GM06990 (cell line): Measurements from ENCODE around the gene LAIR2.

Source experiments
- DNase-seq: peaks from one replicate; pipeline ENCODE4 v3.0.0-alpha.2; 2011; ENCODE audit not compliant: insufficient read length; ENCODE audit errors: extremely low read depth
- H3K27me3 ChIP-seq: replicated peaks from 2 replicates; pipeline ENCODE4 v1.6.0; 2011; ENCODE audit warnings: low read length; ENCODE audit not compliant: control insufficient read depth, insufficient read depth
- H3K36me3 ChIP-seq: 2 replicates; pipeline ENCODE4 v1.5.1; 2011; ENCODE audit warnings: low read length; ENCODE audit not compliant: control insufficient read depth, insufficient read depth
- H3K4me3 ChIP-seq: replicated peaks from 2 replicates; pipeline ENCODE4 v1.5.1; 2011; ENCODE audit warnings: low read depth, mild to moderate bottlenecking, control low read depth, low read length
- TF ChIP-seq, protein P1 (sequence below): IDR thresholded peaks from 2 replicates; pipeline ENCODE4 v1.5.1; 2011; ENCODE audit warnings: low read length, control low read depth, mild to moderate bottlenecking, inconsistent platforms; ENCODE audit not compliant: insufficient read depth, poor library complexity, severe bottlenecking

Gene LAIR2

DNA sequence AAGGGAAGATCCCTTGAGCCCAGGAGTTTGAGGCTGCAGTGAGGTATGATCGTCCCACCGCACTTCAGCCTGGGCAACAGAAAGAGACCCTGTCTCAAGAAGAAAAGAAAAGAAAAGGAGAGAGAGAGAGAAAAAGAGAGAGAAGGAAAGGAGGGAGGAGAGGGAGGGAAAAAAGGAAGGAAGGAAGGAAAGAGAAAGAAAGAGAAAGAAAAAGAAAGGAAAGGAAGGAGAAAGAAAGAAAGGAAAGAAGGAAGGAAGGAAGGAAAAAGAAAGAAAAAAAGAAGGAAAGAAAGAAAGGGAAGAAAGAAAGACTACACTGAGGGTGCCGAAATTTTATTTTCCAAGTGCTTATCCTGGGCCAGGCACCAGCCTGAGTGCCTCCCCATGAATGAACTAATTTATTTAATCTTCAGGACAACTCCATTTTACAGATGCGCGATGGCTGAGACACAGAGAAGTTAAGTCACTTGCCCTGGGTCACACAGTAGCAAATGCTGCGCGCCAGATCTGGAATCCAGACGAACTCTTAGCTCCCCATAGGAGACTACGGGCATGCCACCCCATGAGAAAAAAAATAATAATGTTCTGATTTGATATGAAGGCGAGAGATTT lies 32.2 kb upstream of the LAIR2 start:
- Histone ChIP-seq H3K36me3 (no peaks in the 10 kb centered on the region), H3K4me3 (no peak overlapping the region), H3K27me3 (peaks cover 5% of the 10 kb centered on the region)
- TF ChIP-seq, protein P1, sequence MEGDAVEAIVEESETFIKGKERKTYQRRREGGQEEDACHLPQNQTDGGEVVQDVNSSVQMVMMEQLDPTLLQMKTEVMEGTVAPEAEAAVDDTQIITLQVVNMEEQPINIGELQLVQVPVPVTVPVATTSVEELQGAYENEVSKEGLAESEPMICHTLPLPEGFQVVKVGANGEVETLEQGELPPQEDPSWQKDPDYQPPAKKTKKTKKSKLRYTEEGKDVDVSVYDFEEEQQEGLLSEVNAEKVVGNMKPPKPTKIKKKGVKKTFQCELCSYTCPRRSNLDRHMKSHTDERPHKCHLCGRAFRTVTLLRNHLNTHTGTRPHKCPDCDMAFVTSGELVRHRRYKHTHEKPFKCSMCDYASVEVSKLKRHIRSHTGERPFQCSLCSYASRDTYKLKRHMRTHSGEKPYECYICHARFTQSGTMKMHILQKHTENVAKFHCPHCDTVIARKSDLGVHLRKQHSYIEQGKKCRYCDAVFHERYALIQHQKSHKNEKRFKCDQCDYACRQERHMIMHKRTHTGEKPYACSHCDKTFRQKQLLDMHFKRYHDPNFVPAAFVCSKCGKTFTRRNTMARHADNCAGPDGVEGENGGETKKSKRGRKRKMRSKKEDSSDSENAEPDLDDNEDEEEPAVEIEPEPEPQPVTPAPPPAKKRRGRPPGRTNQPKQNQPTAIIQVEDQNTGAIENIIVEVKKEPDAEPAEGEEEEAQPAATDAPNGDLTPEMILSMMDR: no peak
- DNase-seq: no peak

DNA sequence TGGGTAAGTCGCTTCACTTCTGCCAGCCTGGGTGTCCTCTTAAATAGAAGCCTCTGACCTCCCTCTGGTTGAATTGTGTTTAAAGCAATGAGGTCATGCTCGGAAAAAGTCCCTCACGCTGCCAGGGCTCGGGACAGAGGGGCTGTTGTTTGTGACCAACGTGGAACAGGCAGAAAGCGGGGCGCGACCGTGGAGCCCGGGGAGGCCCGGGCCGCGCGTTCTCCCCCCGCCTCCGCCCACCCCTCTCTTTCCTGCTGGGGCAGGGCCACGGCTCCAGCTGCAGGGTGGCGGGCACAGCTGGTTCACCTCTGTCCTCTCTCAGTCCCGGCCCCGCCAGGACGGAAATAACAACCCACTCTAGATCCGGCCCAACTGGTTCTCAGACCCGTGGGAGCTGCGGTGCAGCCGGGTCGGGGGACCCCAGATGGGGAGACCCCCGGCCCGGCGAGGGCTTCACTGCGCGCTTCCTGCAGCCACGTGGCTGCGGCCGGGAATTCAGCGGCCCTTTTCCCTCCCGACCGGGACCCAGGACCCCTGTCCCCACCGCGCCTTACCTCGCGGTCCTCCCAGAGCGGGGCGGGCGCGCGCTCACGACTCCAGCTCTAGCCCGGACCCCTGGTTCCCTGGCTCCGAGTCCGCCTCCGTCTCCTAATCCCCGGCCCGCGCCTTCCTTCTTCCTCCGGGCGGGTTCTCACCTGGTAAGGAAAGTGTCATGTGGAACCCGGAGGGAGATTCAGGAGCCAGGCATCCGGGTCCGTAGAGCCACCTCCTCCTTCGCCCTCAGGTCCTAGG lies 31.4 kb upstream of the LAIR2 start:
- DNase-seq: no peak
- Histone ChIP-seq H3K4me3 (peak overlapping the region; percentile 27; the same call in 1 of the 2 replicates), H3K36me3 (no peaks in the 10 kb centered on the region), H3K27me3 (peaks cover 5% of the 10 kb centered on the region)
- TF ChIP-seq, protein P1: no peak

DNA sequence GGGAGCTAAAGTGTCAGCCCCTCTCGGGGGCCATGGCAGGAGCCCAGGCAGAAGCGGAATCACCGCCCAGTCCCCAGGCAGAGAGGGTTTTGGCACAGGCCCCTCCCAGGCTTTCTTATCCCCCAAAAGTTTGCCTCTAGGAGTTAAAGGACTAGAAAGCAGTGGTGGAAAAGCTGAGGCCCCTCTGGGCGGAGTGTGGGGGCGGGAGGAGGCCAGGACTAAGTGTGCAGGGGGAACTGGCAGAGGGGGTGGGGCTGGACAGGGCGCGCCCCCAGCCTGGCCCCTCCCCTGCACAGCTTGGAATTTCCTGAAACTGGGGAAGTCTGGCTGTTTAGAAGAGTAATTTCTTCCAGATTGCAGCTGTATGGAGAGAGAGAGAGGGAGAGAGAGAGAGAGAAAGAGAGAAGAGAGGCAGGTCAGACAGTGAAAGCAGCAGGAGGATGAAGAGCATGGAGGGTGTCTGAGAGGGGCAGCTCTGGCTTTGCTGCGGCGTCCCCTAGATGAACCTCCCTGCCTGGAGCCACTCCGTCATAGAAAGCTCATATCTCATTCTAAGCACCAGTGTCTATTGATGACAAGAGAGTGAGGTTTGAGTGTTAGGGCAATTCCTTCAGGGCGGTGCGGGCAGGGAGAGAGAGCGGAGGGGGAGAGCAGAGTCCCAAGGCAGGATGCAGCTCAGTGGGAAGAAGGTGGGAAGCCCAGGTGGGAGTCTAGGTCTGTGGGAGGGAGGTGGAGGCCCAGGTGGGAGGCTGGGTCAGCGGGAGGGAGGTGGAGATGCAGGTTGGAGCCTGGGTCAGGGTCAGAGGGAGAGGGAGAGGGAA lies 29.4 kb upstream of the LAIR2 start, which contains the start of gene CDC42EP5:
Gene CDC42EP5, minus strand, starts transcription at position 226 of the 821 bp plus-strand sequence. CDS start 7,749 bp downstream, outside the sequence.
- H3K27me3 ChIP-seq: peaks cover 5% of the 10 kb centered on the region
- DNase-seq: no peak
- no peak within 1 kb of the TSS for H3K4me3 ChIP-seq
- TF ChIP-seq, protein P1: no peak
- no peaks in the 10 kb centered on the region for H3K36me3 ChIP-seq

DNA sequence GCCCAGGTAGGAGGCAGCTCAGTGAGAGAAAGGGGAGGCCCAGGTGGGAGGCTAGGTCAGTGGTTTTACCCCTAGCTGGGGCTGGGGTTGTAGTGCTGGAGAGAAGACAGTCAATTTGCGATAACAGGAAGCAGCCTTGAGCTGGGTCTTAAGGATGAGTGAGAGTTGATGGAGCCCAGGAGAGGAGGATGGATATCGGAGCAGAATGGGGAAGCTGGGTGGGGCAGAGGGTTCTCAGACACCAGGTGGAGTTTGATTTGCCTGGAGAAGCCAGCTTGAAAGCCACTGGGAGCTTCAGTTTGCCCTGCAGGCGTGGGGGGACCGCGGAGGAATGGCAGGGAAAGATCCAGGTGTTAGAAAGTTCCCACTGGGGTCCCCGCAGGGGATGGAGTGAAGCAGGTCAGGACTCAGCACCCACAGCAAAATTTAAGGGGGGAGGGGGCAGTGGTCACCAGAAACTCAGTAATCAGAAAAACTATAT lies 28.7 kb upstream of the LAIR2 start:
- TF ChIP-seq, protein P1: no peak
- peaks cover 5% of the 10 kb centered on the region for H3K27me3 ChIP-seq

DNA sequence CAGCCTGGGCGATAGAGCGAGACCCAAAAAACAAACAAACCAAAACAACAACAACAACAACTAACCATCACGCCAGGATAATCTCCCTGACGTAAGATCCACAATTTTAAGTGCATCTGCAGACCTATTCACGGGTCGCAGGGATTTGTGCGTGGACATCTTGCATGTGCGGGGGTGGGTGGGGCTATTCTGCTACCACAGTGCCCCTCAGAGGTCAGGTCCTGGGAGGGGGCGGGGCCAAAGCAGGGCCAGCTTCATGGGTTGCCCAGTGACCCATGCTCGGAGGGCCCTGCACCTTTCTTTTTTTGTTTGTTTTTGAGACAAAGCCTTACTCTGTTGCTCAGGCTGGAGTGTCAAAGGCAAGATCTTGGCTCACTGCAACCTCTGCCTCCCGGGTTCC lies 26.9 kb upstream of the LAIR2 start:
- DNase-seq: no peak
- no peaks in the 10 kb centered on the region; the same call in 1 of the 2 replicates for H3K27me3 ChIP-seq
- H3K4me3 ChIP-seq: no peak overlapping the region
- H3K36me3 ChIP-seq: no peaks in the 10 kb centered on the region
- TF ChIP-seq, protein P1: no peak

More for the DNA sequence above, 28.7 kb upstream of the LAIR2 start:
- no peak for DNase-seq
- H3K36me3 ChIP-seq: no peaks in the 10 kb centered on the region
- no peak overlapping the region for H3K4me3 ChIP-seq
